Activated CD8-positive, alpha-beta T cell treated with anti-CD3 and anti-CD28 coated beads for 36 hours (primary cell): Measurements from ENCODE around the gene EHBP1. TPM values are rescaled to one million over a fixed set of nuclear protein-coding genes. Genes with fewer than 3 reads are reported as not detected.

ENCODE experiments used
- ATAC-seq: fragments of 200-7000 bp; cut with Tn5 transposase; one replicate; pipeline ENCODE4 v1.10.0; 2021; ENCODE audit warnings: mild to moderate bottlenecking, moderate library complexity
- CTCF ChIA-PET: fragments of 350-600 bp; sonication (Branson Sonifier 250); formaldehyde crosslinking; loops from one replicate; lab custom pipeline; 2021; ENCODE audit warnings: antibody characterized with exemption; lab: Charles Lee
- POLR2A ChIA-PET: fragments of 350-600 bp; sonication (Branson Sonifier 250); formaldehyde crosslinking; loops from one replicate; lab custom pipeline; 2021; ENCODE audit warnings: antibody characterized with exemption; lab: Charles Lee
- DNase-seq: peaks from one replicate; pipeline ENCODE4 v3.0.0-alpha.2; 2020
- H3K27ac Mint-ChIP-seq: one replicate; pipeline ENCODE4 v1.8.0; 2021; ENCODE audit warnings: mild to moderate bottlenecking, mixed read lengths
- H3K27me3 Mint-ChIP-seq: one replicate; pipeline ENCODE4 v1.8.0; 2021; ENCODE audit warnings: mixed read lengths
- H3K36me3 Mint-ChIP-seq: one replicate; pipeline ENCODE4 v1.8.0; 2021; ENCODE audit warnings: low read depth, mixed read lengths
- H3K4me1 Mint-ChIP-seq: one replicate; pipeline ENCODE4 v1.8.0; 2021; ENCODE audit warnings: low read depth, mixed read lengths
- H3K4me3 Mint-ChIP-seq: one replicate; pipeline ENCODE4 v1.8.0; 2021; ENCODE audit warnings: mild to moderate bottlenecking, moderate library complexity, mixed read lengths
- H3K9me3 Mint-ChIP-seq: one replicate; pipeline ENCODE4 v1.8.0; 2021; ENCODE audit warnings: mixed read lengths
- CTCF ChIP-seq: fragments of 200-600 bp; IDR thresholded peaks from one replicate; pipeline ENCODE4 v1.8.0; 2022; ENCODE audit warnings: antibody characterized with exemption, mild to moderate bottlenecking
- intact Hi-C: fragments of 100-400 bp; cut with micrococcal nuclease; formaldehyde crosslinking; loops from one replicate; pipeline ENCODE4 v1.10.0; 2022
- total RNA-seq, 2 experiments: library from RNA; stranded (reverse); gene quantifications; one replicate each; pipeline ENCODE4 v1.2.3, GENCODE V29; 2021

Gene EHBP1
- total RNA-seq, 2 experiments from 2014 or later, result 24.1 to 24.3 TPM

GRCh38 chr2:62874881-62875383 is 169.4 kb downstream of the EHBP1 start:
- no peak overlapping the region for H3K4me3 Mint-ChIP-seq
- CTCF ChIA-PET, result no interaction called here
- H3K9me3 Mint-ChIP-seq, result peaks cover 32% of the 10 kb centered on the region
- no peak overlapping the region for H3K27ac Mint-ChIP-seq
- H3K4me1 Mint-ChIP-seq, result peaks cover 2% of the 10 kb centered on the region
- no peak for ATAC-seq
- no peak for DNase-seq
- peaks cover 69% of the 10 kb centered on the region for H3K36me3 Mint-ChIP-seq
- POLR2A ChIA-PET, result no interaction called here
- TF ChIP-seq CTCF, result no peak
- no peaks in the 10 kb centered on the region for H3K27me3 Mint-ChIP-seq
- intact Hi-C loops, result no loop called here

- no peak for TF ChIP-seq CTCF
- Mint-ChIP-seq H3K4me3 (no peak overlapping the region), H3K27me3 (no peaks in the 10 kb centered on the region), H3K9me3 (peaks cover 10% of the 10 kb centered on the region), H3K4me1 (no peaks in the 10 kb centered on the region), H3K36me3 (peaks cover 35% of the 10 kb centered on the region), H3K27ac (no peak overlapping the region)
- POLR2A ChIA-PET, result no interaction called here
- intact Hi-C loops, result no loop called here
- CTCF ChIA-PET, result no interaction called here
- DNase-seq, result no peak
- no peak for ATAC-seq
These were observed 175.8 kb downstream of the EHBP1 start for GRCh38 chr2:62881162-62881795.

GRCh38 chr2:62883629-62884028 is 178.1 kb downstream of the EHBP1 start:
- intact Hi-C loops, result no loop called here
- ATAC-seq (no peak), DNase-seq (no peak)
- Mint-ChIP-seq H3K27ac (no peak overlapping the region), H3K9me3 (no peaks in the 10 kb centered on the region), H3K4me1 (no peaks in the 10 kb centered on the region), H3K36me3 (peaks cover 14% of the 10 kb centered on the region), H3K27me3 (no peaks in the 10 kb centered on the region), H3K4me3 (no peak overlapping the region)
- POLR2A ChIA-PET, result no interaction called here
- TF ChIP-seq CTCF, result no peak
- CTCF ChIA-PET, result no interaction called here

- no peak overlapping the region for H3K27ac Mint-ChIP-seq
- H3K36me3 Mint-ChIP-seq, result peaks cover 12% of the 10 kb centered on the region
- intact Hi-C loops, result no loop called here
- CTCF ChIA-PET, result no interaction called here
- no peak overlapping the region for H3K4me3 Mint-ChIP-seq
- DNase-seq (no peak), ATAC-seq (no peak)
- no peaks in the 10 kb centered on the region for H3K9me3 Mint-ChIP-seq
- H3K27me3 Mint-ChIP-seq, result no peaks in the 10 kb centered on the region
- H3K4me1 Mint-ChIP-seq, result no peaks in the 10 kb centered on the region
- no peak for TF ChIP-seq CTCF
- POLR2A ChIA-PET, result no interaction called here
These were observed 178.6 kb downstream of the EHBP1 start for GRCh38 chr2:62884086-62884485.

GRCh38 chr2:62884514-62884913 is 179.0 kb downstream of the EHBP1 start:
- H3K4me1 Mint-ChIP-seq, result no peaks in the 10 kb centered on the region
- no peaks in the 10 kb centered on the region for H3K9me3 Mint-ChIP-seq
- ChIA-PET CTCF (no interaction called here), POLR2A (no interaction called here)
- peaks cover 11% of the 10 kb centered on the region for H3K36me3 Mint-ChIP-seq
- H3K27ac Mint-ChIP-seq, result no peak overlapping the region
- no peak for TF ChIP-seq CTCF
- ATAC-seq (no peak), DNase-seq (no peak)
- intact Hi-C loops, result no loop called here
- H3K4me3 Mint-ChIP-seq, result no peak overlapping the region
- no peaks in the 10 kb centered on the region for H3K27me3 Mint-ChIP-seq
